ENCODE results near the gene RBFOX2.
"Not testable (repeated sequence)": the region's sequence is repeated elsewhere in the genome, so short reads cannot be mapped to it uniquely, and the experiment has no call there.

The RBFOX2 gene

DNA sequence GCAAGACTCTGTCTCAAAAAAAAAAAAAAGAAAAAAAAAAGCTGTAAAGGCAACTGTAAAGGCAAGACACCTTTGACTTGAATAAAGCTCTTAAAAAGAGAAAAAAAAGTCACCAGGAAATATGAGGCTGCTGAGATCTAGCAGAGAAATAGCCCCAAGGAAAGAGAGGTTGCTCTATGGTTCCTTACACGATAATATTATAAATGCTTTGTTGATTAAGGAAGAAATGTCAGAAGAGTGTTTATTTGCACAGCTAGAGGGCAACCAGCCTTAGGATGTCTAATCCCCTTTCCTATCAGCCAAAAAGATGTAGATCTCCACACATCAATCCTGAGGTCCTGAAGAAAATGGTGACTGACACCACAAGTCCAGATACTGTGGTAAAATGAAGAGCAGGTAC, 32.0 kb downstream of the RBFOX2 start:
- H3K4me3 ChIP-seq (ENCODE audit: low read depth, low read length), result no peak overlapping the region
- TF ChIP-seq, protein P1, sequence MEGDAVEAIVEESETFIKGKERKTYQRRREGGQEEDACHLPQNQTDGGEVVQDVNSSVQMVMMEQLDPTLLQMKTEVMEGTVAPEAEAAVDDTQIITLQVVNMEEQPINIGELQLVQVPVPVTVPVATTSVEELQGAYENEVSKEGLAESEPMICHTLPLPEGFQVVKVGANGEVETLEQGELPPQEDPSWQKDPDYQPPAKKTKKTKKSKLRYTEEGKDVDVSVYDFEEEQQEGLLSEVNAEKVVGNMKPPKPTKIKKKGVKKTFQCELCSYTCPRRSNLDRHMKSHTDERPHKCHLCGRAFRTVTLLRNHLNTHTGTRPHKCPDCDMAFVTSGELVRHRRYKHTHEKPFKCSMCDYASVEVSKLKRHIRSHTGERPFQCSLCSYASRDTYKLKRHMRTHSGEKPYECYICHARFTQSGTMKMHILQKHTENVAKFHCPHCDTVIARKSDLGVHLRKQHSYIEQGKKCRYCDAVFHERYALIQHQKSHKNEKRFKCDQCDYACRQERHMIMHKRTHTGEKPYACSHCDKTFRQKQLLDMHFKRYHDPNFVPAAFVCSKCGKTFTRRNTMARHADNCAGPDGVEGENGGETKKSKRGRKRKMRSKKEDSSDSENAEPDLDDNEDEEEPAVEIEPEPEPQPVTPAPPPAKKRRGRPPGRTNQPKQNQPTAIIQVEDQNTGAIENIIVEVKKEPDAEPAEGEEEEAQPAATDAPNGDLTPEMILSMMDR (IDR thresholded peaks at IDR 0.05; ENCODE audit: borderline replicate concordance, insufficient read depth, low read depth, low read length), result no peak

DNA sequence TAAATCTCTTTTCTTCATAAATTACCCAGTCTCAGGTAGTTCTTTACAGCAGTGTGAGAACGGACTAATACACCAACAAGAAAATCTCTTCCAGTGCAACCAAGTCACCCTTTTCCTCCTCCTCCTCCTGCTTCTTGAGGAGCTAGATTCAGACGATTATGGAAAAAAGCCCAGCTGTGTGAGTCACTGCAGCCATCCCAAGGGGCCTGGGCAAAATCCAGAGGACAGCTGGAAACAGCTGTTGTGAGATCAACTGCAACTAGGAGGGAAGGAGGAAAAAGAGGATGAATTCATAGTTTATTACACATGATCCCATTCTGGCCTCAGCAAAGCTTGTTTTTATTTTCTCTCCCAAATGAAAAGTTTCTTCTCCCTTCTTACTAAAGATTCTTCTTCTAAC, 32.9 kb downstream of the RBFOX2 start:
- TF ChIP-seq, protein P1 (IDR thresholded peaks at IDR 0.05; ENCODE audit: borderline replicate concordance, insufficient read depth, low read depth, low read length), result no peak
- H3K4me3 ChIP-seq (ENCODE audit: low read depth, low read length), result no peak overlapping the region

DNA sequence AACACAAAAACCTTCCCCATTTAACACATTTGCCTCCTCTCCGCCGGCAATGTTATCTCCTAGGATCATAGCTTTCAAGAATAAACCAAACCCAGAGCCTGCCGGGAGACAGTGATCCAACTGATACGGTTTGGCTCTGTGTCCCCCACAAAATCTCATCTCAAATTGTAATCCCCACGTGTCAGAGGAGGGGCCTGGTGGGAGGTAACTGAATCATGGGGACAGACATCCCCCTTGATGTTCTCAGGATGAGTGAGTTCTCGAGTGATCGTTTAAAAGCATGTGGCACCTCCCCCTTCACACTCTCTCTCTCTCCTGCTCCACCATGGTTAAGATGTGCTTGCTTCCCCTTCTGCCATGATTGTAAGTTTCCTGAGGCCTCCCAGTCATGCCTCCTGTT, 33.3 kb downstream of the RBFOX2 start:
- no peak overlapping the region for H3K4me3 ChIP-seq (ENCODE audit: low read depth, low read length)
- TF ChIP-seq, protein P1 (IDR thresholded peaks at IDR 0.05; ENCODE audit: borderline replicate concordance, insufficient read depth, low read depth, low read length), result no peak

DNA sequence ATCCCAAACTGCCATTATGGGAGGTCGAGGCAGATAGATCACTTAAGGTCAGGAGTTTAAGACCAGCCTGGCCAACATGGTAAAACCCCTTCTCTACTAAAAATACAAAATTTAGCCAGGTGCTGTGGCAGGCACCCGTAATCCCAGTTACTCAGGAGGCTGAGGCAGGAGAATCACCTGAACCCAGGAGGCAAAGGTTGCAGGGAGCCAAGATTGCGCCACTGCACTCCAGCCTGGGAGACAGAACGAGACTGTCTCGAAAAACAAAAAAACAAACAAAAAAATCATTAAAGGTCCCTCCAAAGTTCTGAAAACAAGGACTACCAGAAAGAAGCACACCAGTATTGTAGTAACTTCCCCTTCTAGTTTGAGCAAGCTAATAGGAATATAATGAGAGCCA, 34.9 kb downstream of the RBFOX2 start:
- H3K4me3 ChIP-seq (ENCODE audit: low read depth, low read length), result not testable (repeated sequence)

DNA sequence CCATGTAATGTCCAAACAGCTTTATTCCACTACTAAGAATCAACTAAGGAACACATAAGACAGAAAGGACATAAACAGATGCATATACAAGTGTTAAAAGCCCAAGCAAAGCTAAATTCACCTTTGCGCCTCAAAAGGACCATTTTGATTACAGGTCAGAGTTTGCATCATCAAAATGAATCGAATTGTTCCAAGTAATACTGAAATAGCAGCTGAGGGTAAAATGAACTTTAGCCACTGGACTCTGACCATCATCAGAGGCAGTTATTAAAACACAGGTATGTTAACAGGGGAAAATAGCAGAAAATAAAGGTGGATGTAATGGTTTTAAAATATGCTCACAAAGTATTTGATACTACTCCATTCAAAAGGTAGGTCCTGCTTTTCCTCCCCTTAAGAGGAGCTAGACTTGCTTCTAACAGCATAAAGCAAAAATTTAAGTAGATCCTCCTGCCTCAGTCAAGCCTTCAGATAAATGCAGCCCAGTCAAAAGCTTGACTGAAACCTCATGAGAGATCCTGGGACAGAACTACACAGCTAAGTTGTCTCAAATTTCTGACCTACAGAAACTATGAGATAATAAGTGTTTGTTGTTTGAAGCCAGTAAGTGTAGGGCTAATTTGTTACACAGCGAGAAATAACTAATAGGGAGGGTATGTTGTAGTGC, 35.4 kb downstream of the RBFOX2 start:
- TF ChIP-seq, protein P1 (IDR thresholded peaks at IDR 0.05; ENCODE audit: borderline replicate concordance, insufficient read depth, low read depth, low read length), result no peak
- H3K4me3 ChIP-seq (ENCODE audit: low read depth, low read length), result no peak overlapping the region

DNA sequence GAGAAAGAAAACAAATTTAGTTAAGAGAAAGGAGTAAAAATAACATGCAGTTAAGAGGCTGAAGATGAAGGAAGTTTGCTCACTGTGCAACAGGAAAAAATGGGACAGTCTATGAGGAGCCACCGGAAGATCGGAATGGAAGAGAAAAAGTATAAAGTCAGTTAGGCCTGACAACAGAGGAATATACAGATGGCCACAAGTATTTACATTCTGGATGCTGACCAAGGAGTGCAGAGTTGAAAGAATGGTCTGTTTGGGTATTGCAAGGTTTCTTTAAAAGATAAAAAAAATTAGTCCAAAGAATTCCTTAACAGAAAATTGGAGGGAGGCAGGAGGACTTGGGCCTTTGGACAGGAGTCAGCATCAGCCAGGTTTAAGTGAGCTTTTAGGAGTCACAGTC, 37.5 kb downstream of the RBFOX2 start:
- TF ChIP-seq, protein P1 (IDR thresholded peaks at IDR 0.05; ENCODE audit: borderline replicate concordance, insufficient read depth, low read depth, low read length), result no peak

DNA sequence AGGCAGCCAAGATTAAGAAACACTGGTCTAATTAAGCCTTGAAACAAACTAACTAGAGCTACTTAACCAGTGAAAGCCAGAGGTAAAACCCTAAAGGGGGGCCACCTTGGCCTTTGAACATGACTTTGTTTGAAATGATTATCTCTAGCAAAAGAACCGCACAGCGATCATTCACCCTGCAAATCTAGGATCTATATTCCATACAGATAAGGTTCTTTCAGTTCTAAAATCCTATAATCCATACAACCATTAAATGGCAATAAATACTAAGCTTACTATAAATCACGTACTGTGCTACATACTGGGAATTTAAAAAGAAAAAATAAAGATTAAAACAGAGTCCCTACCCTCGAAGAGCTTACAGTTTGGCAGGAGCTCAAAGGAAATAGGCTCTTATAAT, 40.6 kb downstream of the RBFOX2 start:
- no peak overlapping the region for H3K4me3 ChIP-seq (ENCODE audit: low read depth, low read length)
- TF ChIP-seq, protein P1 (IDR thresholded peaks at IDR 0.05; ENCODE audit: borderline replicate concordance, insufficient read depth, low read depth, low read length), result no peak

More for the DNA sequence above, 37.5 kb downstream of the RBFOX2 start:
- no peak overlapping the region for H3K4me3 ChIP-seq (ENCODE audit: low read depth, low read length)

All from GM12875 (cell line).